AG04450 (cell line): Measurements from ENCODE around the gene STX5. TPM values are rescaled to one million over a fixed set of nuclear protein-coding genes. Genes with fewer than 3 reads are reported as not detected.

Experiments used
- CTCF ChIA-PET: fragments of 300-600, 350-600 bp; formaldehyde crosslinking; extraction: SDS; loops from one replicate; lab custom pipeline; 2022; ENCODE audit warnings: antibody characterized with exemption, inconsistent platforms; lab: Charles Lee
- POLR2A ChIA-PET: fragments of 350-600 bp; formaldehyde crosslinking; extraction: SDS; loops from one replicate; lab custom pipeline; 2021; ENCODE audit warnings: antibody characterized with exemption, inconsistent platforms; lab: Yijun Ruan, JAX
- DNase-seq: peaks from one replicate; pipeline ENCODE4 v3.0.0-alpha.2; 2011; ENCODE audit warnings: low read depth, low spot score
- H3K27ac ChIP-seq: one replicate; pipeline ENCODE4 v1.5.1; 2012; ENCODE audit warnings: low read depth, low read length, control low read depth
- H3K27me3 ChIP-seq: one replicate; pipeline ENCODE4 v1.6.0; 2012; ENCODE audit warnings: low read length; ENCODE audit not compliant: control insufficient read depth, insufficient read depth
- H3K4me3 ChIP-seq: 2 replicates; pipeline ENCODE4 v1.5.1; 2011; ENCODE audit warnings: mild to moderate bottlenecking, low read depth, low read length, control low read depth
- H3K9me3 ChIP-seq: 2 replicates; pipeline ENCODE4 v1.5.1; 2012; ENCODE audit warnings: low read length; ENCODE audit not compliant: control insufficient read depth, insufficient read depth
- polyA plus RNA-seq: library from polyadenylated mRNA; depleted of rRNA; stranded (reverse); fragments of >200 nt; gene quantifications from 2 replicates; pipeline ENCODE4 v1.2.3, GENCODE V29; 2011
- TF ChIP-seq, protein P1 (sequence below): IDR thresholded peaks from 2 replicates; pipeline ENCODE4 v1.5.1; 2011; ENCODE audit warnings: low read depth, low read length, control low read depth, inconsistent platforms

STX5 gene
- polyA plus RNA-seq, 1 experiment: 51.7 TPM

DNA sequence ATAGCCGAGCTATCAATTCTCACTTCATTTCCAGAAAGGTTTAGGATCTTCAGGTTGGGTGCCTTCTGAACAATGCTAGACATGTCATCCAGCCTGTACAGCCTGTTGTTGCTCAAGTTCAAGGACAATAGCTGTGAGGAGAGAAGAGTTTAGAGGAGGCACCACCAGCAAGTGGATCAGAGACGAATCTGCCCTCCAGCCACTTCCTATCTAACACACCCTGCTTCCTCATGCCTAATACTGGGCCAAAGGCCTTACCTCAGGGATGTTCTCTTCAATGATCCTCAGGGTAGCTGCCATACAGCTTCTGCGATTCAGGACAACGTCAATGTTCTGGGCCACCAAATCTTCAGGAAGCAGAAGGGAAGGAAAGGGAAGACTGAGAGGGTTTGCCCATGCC is 30.8 kb downstream of the STX5 start:
- POLR2A ChIA-PET: interaction anchor here (0.5 kb wide), 2 partner anchors 20 to 47 kb away, joined by 3 to 4 read pairs; partner anchors contain the start of gene ZBTB3
- no peaks in the 10 kb centered on the region for H3K9me3 ChIP-seq
- no peak for DNase-seq
- no peaks in the 10 kb centered on the region for H3K27me3 ChIP-seq
- CTCF ChIA-PET: interaction anchor here (2.9 kb wide), 1 partner anchor 14 kb away, joined by 16 read pairs; the partner anchor contains the start of gene TMEM179B
- H3K27ac ChIP-seq: no peak overlapping the region
- TF ChIP-seq, protein P1, sequence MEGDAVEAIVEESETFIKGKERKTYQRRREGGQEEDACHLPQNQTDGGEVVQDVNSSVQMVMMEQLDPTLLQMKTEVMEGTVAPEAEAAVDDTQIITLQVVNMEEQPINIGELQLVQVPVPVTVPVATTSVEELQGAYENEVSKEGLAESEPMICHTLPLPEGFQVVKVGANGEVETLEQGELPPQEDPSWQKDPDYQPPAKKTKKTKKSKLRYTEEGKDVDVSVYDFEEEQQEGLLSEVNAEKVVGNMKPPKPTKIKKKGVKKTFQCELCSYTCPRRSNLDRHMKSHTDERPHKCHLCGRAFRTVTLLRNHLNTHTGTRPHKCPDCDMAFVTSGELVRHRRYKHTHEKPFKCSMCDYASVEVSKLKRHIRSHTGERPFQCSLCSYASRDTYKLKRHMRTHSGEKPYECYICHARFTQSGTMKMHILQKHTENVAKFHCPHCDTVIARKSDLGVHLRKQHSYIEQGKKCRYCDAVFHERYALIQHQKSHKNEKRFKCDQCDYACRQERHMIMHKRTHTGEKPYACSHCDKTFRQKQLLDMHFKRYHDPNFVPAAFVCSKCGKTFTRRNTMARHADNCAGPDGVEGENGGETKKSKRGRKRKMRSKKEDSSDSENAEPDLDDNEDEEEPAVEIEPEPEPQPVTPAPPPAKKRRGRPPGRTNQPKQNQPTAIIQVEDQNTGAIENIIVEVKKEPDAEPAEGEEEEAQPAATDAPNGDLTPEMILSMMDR: no peak
- no peak overlapping the region for H3K4me3 ChIP-seq

DNA sequence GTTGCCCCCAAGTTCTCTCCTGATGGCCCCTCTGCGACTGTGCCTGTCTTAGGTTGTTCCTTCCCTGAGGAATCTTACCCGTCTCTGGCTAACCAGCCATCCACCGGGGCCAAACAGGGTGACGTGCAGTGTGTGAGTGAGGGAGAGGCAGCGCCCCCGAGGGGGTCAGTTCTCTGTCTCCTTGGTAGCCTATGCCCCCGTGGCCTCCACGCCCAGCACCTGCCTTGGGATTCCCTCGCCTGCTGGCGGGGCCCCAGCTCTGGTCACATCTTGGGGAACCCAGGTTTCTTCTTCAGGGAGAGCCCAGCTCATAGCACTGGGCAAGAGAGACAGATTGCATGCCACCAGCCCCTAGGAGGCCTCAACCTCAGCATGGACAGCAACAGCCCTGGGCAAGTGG is 32.4 kb downstream of the STX5 start:
- ChIA-PET CTCF (interaction anchor here (2.9 kb wide), 1 partner anchor 13 kb away, joined by 16 read pairs; the partner anchor contains the start of gene TMEM179B), POLR2A (interaction anchor here (1.1 kb wide), 1 partner anchor 32 kb away, joined by 14 read pairs; the partner anchor contains the start of gene STX5)
- TF ChIP-seq, protein P1: no peak
- H3K4me3 ChIP-seq: no peak overlapping the region
- no peak overlapping the region for H3K27ac ChIP-seq
- H3K27me3 ChIP-seq: no peaks in the 10 kb centered on the region
- H3K9me3 ChIP-seq: no peaks in the 10 kb centered on the region
- DNase-seq: no peak

DNA sequence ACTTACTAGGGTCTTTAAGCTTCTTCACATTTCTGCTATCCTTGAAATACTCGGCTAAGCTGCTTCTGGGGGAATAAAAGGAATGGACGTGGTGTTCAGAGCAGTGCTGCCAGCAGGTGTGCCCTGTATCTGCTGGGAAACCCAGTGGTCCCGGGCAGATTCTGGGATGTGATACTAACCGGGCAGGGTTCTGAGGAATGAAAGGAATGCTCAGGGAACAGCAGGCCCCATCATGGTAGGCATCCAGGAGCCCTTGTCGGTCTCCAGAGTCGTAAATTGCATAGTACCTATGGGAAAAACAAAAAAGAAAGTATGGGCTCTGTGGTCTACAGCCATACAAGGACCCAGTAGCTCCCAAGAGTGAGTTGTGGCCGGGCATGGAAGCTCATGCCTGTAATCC is 35.6 kb downstream of the STX5 start:
- ChIA-PET POLR2A (interaction anchor here (0.6 to 1.1 kb wide), 3 partner anchors 8 to 98 kb away, joined by 3 to 8 read pairs (median 5); partner anchors contain the start of gene TEX54), CTCF (interaction anchor here (0.6 to 2.9 kb wide), 2 partner anchors 9 to 10 kb away, joined by 5 to 13 read pairs; partner anchors contain the start of gene TMEM179B)
- TF ChIP-seq, protein P1: no peak

DNA sequence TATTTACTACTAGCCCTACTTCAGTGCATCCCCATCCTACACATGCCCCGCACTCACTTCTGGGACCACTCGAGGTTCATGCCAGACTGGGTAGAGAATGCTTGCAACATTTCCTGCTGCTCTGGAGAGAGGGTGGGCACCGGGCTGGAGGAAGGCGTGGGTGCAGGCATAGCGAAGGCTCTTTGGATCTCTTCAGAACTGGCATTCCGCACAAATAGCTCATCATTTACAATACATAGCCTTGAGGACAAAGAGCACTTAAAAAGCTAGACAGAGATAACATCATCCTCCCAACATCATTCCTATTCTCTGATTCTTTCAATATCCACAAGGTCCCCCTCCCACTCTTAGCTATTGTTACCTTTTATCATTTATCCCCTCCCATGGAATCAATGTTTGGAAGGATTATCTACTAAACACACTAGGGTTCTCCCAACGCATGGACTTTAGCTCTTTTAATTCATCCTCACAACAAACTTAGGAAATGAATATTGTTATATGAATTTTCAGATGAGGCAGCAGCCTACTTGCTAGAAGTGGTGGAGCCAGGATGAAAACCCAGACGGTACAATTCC is 37.6 kb downstream of the STX5 start:
- ChIA-PET CTCF (interaction anchor here (2.9 kb wide), 1 partner anchor 8 kb away, joined by 13 read pairs; no protein-coding TSS in a partner anchor), POLR2A (interaction anchor here (0.7 to 1.5 kb wide), 4 partner anchors 10 to 47 kb away, joined by 3 to 7 read pairs (median 4); partner anchors contain the start of gene NXF1)
- TF ChIP-seq, protein P1: no peak
- DNase-seq: no peak
- no peak overlapping the region for H3K27ac ChIP-seq
- H3K4me3 ChIP-seq: no peak overlapping the region
- no peaks in the 10 kb centered on the region for H3K27me3 ChIP-seq
- H3K9me3 ChIP-seq: peaks cover 4% of the 10 kb centered on the region; the same call in 1 of the 2 replicates

More for the DNA sequence above, 35.6 kb downstream of the STX5 start:
- DNase-seq: no peak
- H3K27ac ChIP-seq: no peak overlapping the region
- no peaks in the 10 kb centered on the region for H3K27me3 ChIP-seq
- H3K4me3 ChIP-seq: no peak overlapping the region
- peaks cover 4% of the 10 kb centered on the region; the same call in 1 of the 2 replicates for H3K9me3 ChIP-seq

DNA sequence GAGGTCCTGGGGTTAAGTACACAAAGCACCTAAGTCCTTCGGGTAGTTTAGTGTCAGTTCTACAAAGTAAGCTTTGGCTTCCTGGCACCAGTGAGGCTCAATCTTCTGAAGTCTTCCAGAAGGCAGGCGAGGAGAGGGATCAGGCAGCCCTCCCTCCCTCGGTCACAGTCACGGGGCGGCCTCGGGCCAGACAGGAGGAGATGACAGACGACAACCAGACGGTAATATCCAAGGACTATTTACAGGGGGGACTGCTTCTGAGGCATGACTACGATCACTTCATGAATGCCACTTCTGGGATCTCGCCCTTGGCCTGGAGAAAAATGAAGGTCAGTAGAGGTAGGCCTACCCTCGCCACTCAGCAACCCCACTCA is 39.7 kb downstream of the STX5 start:
- H3K27ac ChIP-seq: peak overlapping the region; percentile 77
- peaks cover 4% of the 10 kb centered on the region; the same call in 1 of the 2 replicates for H3K9me3 ChIP-seq
- ChIA-PET POLR2A (interaction anchor here (0.9 to 1.3 kb wide), 2 partner anchors 12 to 65 kb away, joined by 3 to 4 read pairs; partner anchors contain the start of gene HNRNPUL2), CTCF (no interaction called here)
- peak overlapping the region; percentile 35 for H3K4me3 ChIP-seq
- H3K27me3 ChIP-seq: no peaks in the 10 kb centered on the region
- no peak for DNase-seq
- TF ChIP-seq, protein P1: no peak
